Right forelimb (tissue), 1 donor: ENCODE measurements around the gene SLX4IP.
A peak's percentile ranks its signal among the peaks of the same experiment; 100 is the strongest.
"Not testable (repeated sequence)": the region's sequence is repeated elsewhere in the genome, so short reads cannot be mapped to it uniquely, and the experiment has no call there.

Experiments
- DNase-seq: peaks from one replicate; pipeline ENCODE4 v3.0.0-alpha.2; 2018

SLX4IP gene

DNA sequence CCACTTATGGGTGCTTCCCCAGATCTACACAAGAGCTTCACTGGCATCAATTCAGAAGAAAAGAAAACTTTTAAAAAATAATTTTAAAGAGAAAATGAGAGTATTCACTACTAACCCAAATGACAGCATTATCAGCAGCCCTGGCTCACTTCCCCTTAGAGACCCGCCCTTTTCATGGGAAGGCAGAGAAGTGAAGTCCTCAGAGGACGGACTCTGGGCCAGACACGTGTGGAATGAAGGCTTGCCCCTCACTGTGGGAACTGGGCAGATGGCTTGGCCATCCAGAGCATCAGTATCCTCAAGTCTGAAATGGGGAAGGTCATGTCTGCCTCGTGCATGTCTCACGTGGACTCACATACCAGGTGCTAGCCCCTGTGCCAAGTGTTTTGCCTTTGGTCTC is 175.1 kb downstream of the SLX4IP start:
- DNase-seq, result no peak

GRCh38 chr20:10611357-10611756 is 176.3 kb downstream of the SLX4IP start:
- DNase-seq, result no peak

- not testable (repeated sequence) for DNase-seq
These were observed 178.3 kb downstream of the SLX4IP start for GRCh38 chr20:10613426-10613825.

- DNase-seq, result no peak
These were observed 178.8 kb downstream of the SLX4IP start for GRCh38 chr20:10613911-10614310.

GRCh38 chr20:10616212-10616611 is 181.1 kb downstream of the SLX4IP start:
- no peak for DNase-seq

GRCh38 chr20:10617549-10618133 is 182.5 kb downstream of the SLX4IP start:
- not testable (repeated sequence) for DNase-seq

DNA sequence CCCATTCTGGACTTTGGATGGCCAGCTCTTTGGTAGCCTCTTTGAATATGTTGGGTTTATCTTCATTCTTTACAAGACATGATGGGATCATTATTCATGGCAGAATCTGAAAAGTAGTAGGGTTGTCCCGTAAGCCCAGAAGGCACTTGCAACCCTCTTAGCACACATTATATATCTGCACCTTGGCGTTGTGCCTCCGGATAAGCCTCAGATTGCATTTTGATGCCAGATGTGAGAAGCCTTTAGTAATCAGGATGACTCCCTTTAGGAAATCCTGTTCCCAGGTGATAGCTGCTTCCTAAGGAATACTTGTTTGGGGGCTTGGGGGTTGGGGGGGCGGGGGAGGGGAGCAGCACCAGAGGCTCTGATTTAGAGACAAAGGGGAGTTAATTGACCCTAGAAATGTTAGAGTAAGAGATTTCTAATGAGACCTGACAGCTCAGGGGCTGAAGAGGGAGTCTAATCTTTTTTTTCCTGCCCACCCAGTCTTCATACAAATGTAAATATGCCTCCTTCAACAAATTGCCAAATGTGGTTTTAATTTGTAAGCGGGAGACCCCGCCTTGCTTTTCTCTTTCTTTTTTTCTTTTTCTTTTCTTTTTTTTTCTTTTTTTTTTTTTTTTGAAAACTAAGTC is 183.6 kb downstream of the SLX4IP start:
- DNase-seq, result no peak

DNA sequence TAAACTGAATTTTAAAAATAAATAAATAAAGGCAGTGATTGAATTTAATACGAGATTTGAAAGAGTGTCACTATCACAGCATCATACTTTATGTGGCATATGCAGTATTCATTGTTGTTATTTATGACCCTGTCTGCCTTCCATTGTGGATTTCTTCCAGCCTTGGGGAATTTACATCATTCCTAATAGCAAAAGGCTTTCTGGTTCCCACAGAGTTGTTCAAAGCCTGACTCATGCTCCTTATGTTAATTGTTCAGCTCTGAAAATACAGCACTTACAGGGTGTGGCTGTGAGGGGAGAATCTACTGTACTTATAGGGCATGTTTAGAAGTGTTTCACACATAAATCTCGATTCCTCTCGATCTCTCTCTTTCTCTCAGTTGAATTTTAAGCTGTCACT is 184.3 kb downstream of the SLX4IP start:
- no peak for DNase-seq

GRCh38 chr20:10621149-10621548 is 186.0 kb downstream of the SLX4IP start:
- no peak for DNase-seq

GRCh38 chr20:10622657-10623418 is 187.7 kb downstream of the SLX4IP start:
- no peak for DNase-seq

DNA sequence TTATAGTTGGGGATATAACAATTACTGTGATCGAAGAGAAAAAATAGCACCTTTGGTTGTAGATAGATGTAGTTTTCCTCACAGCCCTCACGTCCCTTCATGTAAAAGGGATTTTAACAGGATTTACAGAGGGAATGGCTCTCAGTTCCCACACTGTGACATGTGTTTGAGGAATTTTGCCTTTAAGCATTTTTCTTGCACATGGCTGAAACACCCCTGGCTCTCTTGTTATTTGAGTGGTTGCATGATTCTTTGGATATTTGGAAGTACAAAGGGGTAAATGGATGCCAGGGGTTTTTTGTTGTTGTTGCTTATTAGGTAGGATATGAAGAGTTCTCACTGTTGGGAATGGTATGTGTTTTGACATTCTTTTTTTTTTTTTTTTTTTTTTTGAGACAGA is 190.5 kb downstream of the SLX4IP start:
- DNase-seq, result no peak

- no peak for DNase-seq
These were observed 191.8 kb downstream of the SLX4IP start for GRCh38 chr20:10626896-10627295.

- DNase-seq, result no peak
These were observed 195.0 kb downstream of the SLX4IP start for GRCh38 chr20:10629946-10630650.

DNA sequence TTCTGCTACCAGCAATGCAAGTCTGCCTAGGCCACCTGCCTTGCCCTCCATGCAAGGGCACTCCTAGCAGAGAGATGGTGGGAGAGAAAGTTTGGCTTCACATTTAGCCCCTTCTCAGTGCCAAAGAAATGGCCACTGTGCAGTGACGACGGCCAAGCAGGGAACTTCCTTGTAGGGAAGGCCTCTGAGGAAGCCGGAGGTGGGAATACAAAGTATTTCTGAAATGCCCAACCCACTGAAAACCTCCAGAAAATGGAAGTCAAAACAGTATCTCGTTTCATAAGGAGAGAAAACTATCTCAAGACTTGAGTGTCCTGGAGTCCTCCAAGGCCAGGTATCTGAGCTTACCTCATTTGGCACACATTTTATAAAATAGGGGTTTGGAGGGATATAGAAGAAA is 196.0 kb downstream of the SLX4IP start:
- no peak for DNase-seq

DNA sequence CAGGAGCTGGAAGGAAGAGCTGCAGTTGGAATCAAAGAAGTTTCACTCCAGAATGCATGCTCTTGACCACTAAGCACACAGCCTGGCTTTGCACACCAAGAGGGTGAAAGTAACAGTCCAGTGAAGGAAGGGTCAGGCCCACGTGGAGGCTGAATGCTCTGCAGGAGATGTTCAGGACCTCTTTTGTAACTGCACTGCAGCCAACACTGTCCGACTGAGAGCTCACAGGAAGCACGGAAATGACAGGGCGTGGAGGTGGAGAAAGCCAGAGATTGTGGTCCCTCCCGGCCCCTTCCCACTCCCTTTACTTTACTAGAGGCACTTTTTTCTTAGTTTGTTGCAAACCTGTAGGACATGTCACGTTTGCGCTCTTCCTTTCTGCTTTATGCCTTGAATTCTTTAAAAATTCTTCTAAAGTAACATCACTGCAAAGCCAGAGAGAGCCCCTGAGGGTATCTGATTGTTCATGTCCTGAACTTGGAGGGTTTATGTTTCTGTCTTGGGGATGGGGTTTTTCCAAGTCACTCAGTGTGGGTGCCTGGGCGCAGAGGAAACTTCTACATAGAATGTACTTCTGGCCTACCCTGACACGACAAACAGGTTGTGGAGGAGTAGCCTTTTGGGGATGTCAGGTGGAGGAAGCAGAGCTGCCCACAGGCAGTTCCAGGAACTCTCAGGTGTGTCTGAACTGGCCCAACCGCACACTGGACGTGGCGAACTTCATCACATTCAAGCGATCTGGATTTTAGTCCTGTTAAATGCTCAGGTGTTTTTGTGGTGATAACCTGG is 197.8 kb downstream of the SLX4IP start:
- peak; percentile 25 for DNase-seq

GRCh38 chr20:10633718-10634117 is 198.6 kb downstream of the SLX4IP start:
- peak; percentile 1 for DNase-seq

DNA sequence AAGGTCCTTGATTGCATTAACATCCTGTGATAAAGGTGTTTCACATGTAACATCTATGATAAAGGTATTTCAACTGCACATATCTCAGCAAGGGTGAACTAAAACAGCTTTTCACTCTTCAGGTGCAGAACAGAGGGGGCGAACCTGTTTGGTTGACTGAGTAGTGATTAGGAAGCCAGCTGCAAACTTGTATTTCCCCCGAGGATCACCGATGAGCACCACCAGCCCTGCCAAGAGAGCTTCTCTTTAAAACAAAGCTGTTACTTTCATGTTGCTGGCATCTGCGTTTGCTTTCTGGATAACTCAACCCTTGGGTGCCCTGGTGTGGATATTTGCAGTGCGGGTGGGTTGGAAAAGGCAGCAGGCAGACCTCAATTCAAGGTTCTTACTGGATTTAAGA is 199.1 kb downstream of the SLX4IP start:
- DNase-seq, result peak; percentile 41

GRCh38 chr20:10634683-10635411 is 199.7 kb downstream of the SLX4IP start:
- no peak for DNase-seq

DNA sequence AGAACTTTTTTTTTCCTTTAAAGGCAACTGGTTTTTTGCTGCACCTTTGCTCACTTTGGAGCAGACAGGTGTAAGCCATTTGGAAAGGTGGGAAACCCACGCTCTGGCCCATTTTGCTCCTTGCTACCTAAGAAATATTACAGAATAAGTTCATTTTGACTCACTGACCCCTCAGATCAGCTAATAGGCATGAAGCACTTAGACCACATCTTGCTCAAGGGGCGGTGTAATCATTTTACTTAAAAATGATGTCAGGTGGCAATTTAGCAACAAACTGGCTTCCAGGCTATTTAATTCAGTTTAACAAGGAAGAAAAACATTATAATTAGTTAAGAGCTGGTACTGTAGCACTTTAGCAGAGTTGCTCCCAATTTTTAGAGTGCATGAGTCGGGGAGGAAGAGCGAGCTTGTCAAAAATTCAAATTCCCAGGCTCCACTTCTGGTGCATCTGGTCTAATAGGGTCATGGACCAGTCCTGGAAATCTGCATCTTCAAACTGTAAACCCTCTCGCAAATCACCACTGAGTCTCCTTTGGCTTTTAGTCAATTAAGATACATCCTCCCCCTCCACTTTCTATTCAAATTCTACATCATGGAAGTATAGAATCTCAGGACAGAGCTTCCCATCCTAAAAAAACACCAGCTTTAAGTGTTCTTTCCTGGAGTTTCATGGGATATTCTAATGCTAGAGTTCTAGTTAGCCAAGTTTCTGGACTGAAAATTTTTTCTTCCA is 200.5 kb downstream of the SLX4IP start:
- peak; percentile 26 for DNase-seq

DNA sequence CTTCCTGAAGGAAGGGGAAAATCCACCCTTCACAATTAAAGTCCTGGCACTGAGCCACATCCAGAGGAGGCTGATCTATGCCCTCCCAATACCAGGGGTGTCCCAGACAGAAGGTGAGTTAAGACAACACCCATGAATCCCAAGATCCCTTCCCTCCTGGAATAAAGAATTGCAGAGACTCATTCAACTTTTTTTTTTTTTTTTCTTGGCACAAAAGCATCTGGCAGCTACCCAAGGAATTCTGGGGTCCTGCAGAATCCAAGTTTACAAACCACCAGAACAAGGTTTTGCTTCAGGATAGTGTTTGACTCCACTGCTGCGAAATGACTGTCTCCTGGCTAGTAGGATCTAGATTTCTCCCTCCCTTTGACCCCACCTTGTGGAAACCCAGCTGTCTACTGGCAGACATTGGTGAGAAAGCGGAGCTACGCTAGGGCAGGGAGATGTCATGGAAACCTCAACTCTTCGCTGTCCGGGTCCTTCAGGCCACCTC is 201.3 kb downstream of the SLX4IP start:
- peak; percentile 53 for DNase-seq

DNA sequence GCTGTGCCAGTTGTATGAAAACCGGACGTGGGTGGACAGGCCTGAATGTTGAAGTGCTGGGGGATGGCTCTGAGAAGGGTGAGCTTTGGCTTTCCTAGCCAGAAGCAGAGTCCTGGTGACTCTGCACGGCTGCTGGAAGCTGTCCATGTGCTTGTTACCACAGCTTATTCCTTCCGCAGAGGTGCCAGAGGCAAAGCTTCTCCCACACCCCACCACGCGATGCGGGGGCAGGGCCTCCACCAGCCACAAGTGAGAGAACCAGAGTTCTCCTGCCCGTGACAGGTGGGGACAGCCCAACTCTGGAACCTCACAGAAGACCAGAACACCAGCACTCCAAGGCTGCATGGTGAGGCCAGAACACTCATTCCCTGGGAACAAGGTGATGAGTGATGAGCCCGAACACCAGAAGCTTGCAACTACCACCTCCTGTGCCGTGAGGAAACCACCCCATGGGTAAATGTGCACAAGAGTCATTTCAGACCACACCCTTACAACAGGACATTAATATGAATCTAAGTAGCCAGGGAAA is 202.0 kb downstream of the SLX4IP start:
- peak; percentile 49 for DNase-seq
